Measurements from ENCODE around the gene ABHD3. TPM values are rescaled to one million over a fixed set of nuclear protein-coding genes. Genes with fewer than 3 reads are reported as not detected.

ABHD3 gene
- total and polyA plus RNA-seq, 2 donors (not counting 3 experiments of a cell fraction or from before 2014, with no cell fraction given), result 6.3 to 14.9 TPM

- H3K4me2 ChIP-seq (ENCODE audit: insufficient read depth, low read length), result no peak overlapping the region
- DNase-seq (ENCODE audit: low read depth, low spot score) (no peak), FAIRE-seq (no peak)
- no peaks in the 10 kb centered on the region for H3K27me3 ChIP-seq (ENCODE audit: control insufficient read depth in 2 of 2, insufficient read depth in 2 of 2, low read length in 2 of 2)
- no peaks in the 10 kb centered on the region for H3K79me2 ChIP-seq (ENCODE audit: control insufficient read depth, insufficient read depth, low read length)
- H3K9ac ChIP-seq (replicated peaks; ENCODE audit: extremely low read depth, insufficient read depth, low read length), result no peak overlapping the region
- no TSS peak for BruUV-seq (replicated peaks)
- H3K36me3 ChIP-seq (ENCODE audit: control insufficient read depth in 2 of 2, extremely low read depth in 1 of 2, insufficient read depth in 2 of 2, low read length in 2 of 2), result no peaks in the 10 kb centered on the region
- H3K9me3 ChIP-seq (replicated peaks; ENCODE audit: control insufficient read depth, insufficient read depth, low read length), result no peaks in the 10 kb centered on the region
- H3K4me3 ChIP-seq (replicated peaks in 1 of 3; ENCODE audit: insufficient read depth in 1 of 3, low read depth in 1 of 3, low read length in 3 of 3), result no peak overlapping the region
- H3K27ac ChIP-seq (ENCODE audit: insufficient read depth, low read depth, low read length), result no peak overlapping the region
- no peaks in the 10 kb centered on the region for H3K9me1 ChIP-seq (replicated peaks; ENCODE audit: control insufficient read depth, extremely low read depth, insufficient read depth, low read length)
- no peaks in the 10 kb centered on the region for H3K4me1 ChIP-seq (ENCODE audit: control insufficient read depth, extremely low read depth, insufficient read depth, low read length)
- H4K20me1 ChIP-seq (replicated peaks; ENCODE audit: control insufficient read depth, extremely low read depth, insufficient read depth, low read length), result no peaks in the 10 kb centered on the region
- TF ChIP-seq MYC (IDR thresholded peaks at IDR 0.05; ENCODE audit: low read depth, low read length) (no peak), EZH2 (IDR thresholded peaks at IDR 0.05; ENCODE audit: borderline replicate concordance, low read depth, low read length, severe bottlenecking) (no peak), JUN (IDR thresholded peaks at IDR 0.05; ENCODE audit: borderline replicate concordance, insufficient read depth, insufficient read length, low read depth) (no peak), GATA2 (IDR thresholded peaks at IDR 0.05; ENCODE audit: insufficient read depth, insufficient read length, low read depth, low read length) (no peak), MAX (IDR thresholded peaks at IDR 0.05; ENCODE audit: insufficient read depth, insufficient read length) (no peak), CTCF (IDR thresholded peaks at IDR 0.05; ENCODE audit: extremely low read depth in 1 of 2, insufficient read depth in 1 of 2, low read depth in 1 of 2, low read length in 2 of 2) (no peak)
- no peak overlapping the region for H2AFZ ChIP-seq (ENCODE audit: low read depth, low read length)
- POLR2A ChIA-PET, result no interaction called here
- dilution Hi-C loops (cut with MboI; ENCODE audit: extremely low pct_ligation_motif_present, low sequenced_read_pairs) (no loop called here), intact Hi-C loops (cut with micrococcal nuclease) (no loop called here)
- CTCF ChIA-PET, result interaction anchor here (1.2 kb wide), 1 partner anchor 17 kb away, joined by 3 read pairs; no protein-coding TSS in a partner anchor
These were observed 42.0 kb downstream of the ABHD3 start for GRCh38 chr18:21662581-21662980.

All from endothelial cell of umbilical vein (primary cell).